ENCODE results near the gene BRD4. TPM values are rescaled to one million over a fixed set of nuclear protein-coding genes. Genes with fewer than 3 reads are reported as not detected.

The BRD4 gene
- total RNA-seq, 2 experiments from 2014 or later = 123 to 125 TPM

DNA sequence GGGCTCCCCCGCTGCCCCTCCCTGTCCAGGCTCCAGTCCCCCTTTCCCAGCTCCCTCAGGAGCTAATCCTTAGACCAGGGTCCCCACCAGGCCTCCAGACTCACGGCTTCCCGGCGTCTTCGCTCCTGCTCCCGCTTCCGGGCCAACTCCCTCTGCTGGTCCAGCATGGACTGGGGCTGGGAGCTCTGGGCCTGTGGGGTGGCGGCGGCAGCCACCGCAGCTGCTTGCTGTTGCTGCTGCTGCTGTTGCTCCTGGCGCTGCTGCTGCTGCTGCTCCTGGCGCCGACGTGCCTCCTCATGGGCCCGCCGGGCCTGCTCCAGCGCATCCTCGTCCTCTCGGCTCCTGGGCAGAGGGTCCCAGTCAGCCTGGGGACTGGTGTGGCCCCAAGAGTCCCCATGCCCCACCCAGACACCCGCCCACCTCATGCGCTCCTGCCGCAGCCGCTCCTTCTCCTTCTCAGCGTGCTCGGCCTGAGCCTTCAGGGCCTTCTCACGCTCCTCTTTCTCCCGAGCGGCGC, 93.6 kb downstream of the BRD4 start:
- H3K4me1 Mint-ChIP-seq = peaks cover 4% of the 10 kb centered on the region
- no peak overlapping the region for H3K4me3 Mint-ChIP-seq
- CTCF ChIA-PET = no interaction called here
- ATAC-seq = no peak
- DNase-seq = no peak
- no peak overlapping the region for H3K27ac Mint-ChIP-seq
- peaks cover 31% of the 10 kb centered on the region for H3K36me3 Mint-ChIP-seq
- H3K9me3 Mint-ChIP-seq (ENCODE audit: low read depth) = no peaks in the 10 kb centered on the region
- H3K27me3 Mint-ChIP-seq = peaks cover 7% of the 10 kb centered on the region

GRCh38 chr19:15237759-15238638, 94.3 kb downstream of the BRD4 start:
- Mint-ChIP-seq H3K27ac (no peak overlapping the region), H3K27me3 (peaks cover 12% of the 10 kb centered on the region), H3K4me3 (no peak overlapping the region), H3K9me3 (ENCODE audit: low read depth) (no peaks in the 10 kb centered on the region), H3K4me1 (peaks cover 5% of the 10 kb centered on the region), H3K36me3 (peaks cover 31% of the 10 kb centered on the region)
- DNase-seq (no peak), ATAC-seq (no peak)
- CTCF ChIA-PET = no interaction called here

GRCh38 chr19:15236886-15237285, 95.5 kb downstream of the BRD4 start:
- ATAC-seq (no peak), DNase-seq (no peak)
- no peak overlapping the region for H3K27ac Mint-ChIP-seq
- peaks cover 31% of the 10 kb centered on the region for H3K36me3 Mint-ChIP-seq
- no peaks in the 10 kb centered on the region for H3K9me3 Mint-ChIP-seq (ENCODE audit: low read depth)
- H3K27me3 Mint-ChIP-seq = peaks cover 22% of the 10 kb centered on the region
- peaks cover 10% of the 10 kb centered on the region for H3K4me1 Mint-ChIP-seq
- CTCF ChIA-PET = no interaction called here
- H3K4me3 Mint-ChIP-seq = no peak overlapping the region

DNA sequence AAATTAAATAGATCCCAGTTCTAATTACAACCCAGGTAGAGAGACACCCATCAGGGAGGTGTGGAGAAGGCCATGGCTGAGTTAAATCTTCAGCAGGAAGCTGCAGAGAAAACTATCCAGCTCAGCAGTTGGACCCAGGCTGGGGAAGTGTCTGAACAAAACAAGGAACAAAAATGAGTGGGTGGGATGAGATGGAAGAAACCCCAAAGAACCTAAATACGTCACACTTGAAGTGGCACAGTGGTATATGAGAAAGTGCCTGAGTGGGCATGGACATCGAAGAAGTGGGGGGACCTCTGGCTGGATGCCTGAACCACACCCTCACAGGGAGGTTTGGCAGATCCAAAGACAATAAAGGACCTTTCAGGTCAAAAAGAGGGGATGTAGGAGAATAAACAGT, 96.6 kb downstream of the BRD4 start:
- H3K4me1 Mint-ChIP-seq = peaks cover 12% of the 10 kb centered on the region
- DNase-seq (no peak), ATAC-seq (no peak)
- H3K27me3 Mint-ChIP-seq = peaks cover 31% of the 10 kb centered on the region
- peaks cover 33% of the 10 kb centered on the region for H3K36me3 Mint-ChIP-seq
- no peak overlapping the region for H3K4me3 Mint-ChIP-seq
- CTCF ChIA-PET = no interaction called here
- no peaks in the 10 kb centered on the region for H3K9me3 Mint-ChIP-seq (ENCODE audit: low read depth)
- no peak overlapping the region for H3K27ac Mint-ChIP-seq

DNA sequence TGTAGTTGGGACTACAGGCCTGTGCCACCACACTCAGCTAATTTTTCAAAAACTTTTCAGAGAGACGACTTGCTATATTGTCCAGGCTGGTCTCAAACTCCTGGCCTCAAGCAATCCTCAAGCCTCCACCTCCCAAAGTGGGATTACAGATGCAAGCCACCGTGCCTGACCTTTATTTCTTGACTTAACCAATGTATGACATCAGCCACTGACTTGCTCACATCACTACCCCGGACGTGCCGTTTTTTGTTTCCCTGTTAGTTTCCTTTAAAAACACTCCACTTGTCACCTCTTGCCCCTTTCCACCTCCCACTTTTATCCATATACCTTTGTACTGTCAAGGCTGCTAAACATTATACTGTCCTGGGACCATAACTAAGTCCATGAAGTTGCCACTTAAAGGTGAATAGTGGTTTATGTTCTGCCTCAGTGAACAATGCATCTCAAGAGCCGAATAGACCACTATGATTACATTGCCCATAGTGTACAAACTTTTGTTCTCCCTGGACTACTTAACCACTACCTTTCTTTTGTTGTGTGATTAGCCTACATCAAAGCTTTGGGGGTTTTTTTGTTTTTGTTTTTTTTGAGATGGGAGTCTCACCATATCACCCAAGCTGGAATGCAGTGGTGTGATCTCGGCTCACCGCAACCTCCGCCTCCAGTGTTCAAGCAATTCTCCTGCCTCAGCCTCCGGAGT, 97.8 kb downstream of the BRD4 start:
- Mint-ChIP-seq H3K4me1 (peaks cover 12% of the 10 kb centered on the region), H3K36me3 (peaks cover 30% of the 10 kb centered on the region), H3K27ac (no peak overlapping the region), H3K27me3 (peaks cover 34% of the 10 kb centered on the region), H3K4me3 (no peak overlapping the region), H3K9me3 (ENCODE audit: low read depth) (no peaks in the 10 kb centered on the region)
- DNase-seq (no peak), ATAC-seq (no peak)
- CTCF ChIA-PET = interaction anchor here (0.6 kb wide), 2 partner anchors 448 to 636 kb away, joined by 3 to 4 read pairs; no protein-coding TSS in a partner anchor

- Mint-ChIP-seq H3K4me3 (no peak overlapping the region), H3K4me1 (peaks cover 12% of the 10 kb centered on the region), H3K9me3 (ENCODE audit: low read depth) (no peaks in the 10 kb centered on the region), H3K27ac (no peak overlapping the region), H3K36me3 (peaks cover 12% of the 10 kb centered on the region), H3K27me3 (peaks cover 34% of the 10 kb centered on the region)
- CTCF ChIA-PET = interaction anchor here (0.6 to 1.2 kb wide), 2 partner anchors 50 to 237 kb away, joined by 3 read pairs; no protein-coding TSS in a partner anchor
- ATAC-seq (no peak), DNase-seq (no peak)
These were observed 101.1 kb downstream of the BRD4 start for GRCh38 chr19:15231271-15231670.

DNA sequence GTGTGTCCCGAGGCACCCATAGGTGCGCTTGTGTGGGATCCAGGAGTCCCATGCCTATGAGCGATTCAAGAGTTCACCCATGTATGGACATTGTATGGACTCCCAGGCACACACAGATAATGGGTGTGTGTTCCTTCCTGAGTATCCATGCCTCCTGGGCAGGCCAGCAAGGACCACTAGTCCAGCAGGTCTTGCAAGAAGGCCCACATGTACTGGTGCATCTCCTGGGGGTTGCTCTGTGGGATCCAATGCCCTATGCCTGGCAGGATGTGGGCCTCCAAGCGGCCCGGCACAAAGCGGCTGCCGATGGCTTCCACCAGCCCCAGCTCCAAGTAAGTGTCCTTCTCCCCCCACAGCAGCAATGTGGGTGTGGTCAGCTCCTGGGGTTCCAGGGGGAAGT, 105.1 kb downstream of the BRD4 start:
- CTCF ChIA-PET = interaction anchor here (1.8 kb wide), 1 partner anchor 152 kb away, joined by 4 read pairs; the partner anchor contains the start of gene AKAP8
- Mint-ChIP-seq H3K9me3 (ENCODE audit: low read depth) (no peaks in the 10 kb centered on the region), H3K4me1 (peaks cover 21% of the 10 kb centered on the region), H3K27ac (no peak overlapping the region), H3K4me3 (no peak overlapping the region), H3K27me3 (peaks cover 28% of the 10 kb centered on the region), H3K36me3 (peaks cover 2% of the 10 kb centered on the region)
- no peak for ATAC-seq
- DNase-seq = no peak

GRCh38 chr19:15225760-15226159, 106.6 kb downstream of the BRD4 start:
- Mint-ChIP-seq H3K9me3 (ENCODE audit: low read depth) (no peaks in the 10 kb centered on the region), H3K27ac (no peak overlapping the region), H3K36me3 (no peaks in the 10 kb centered on the region), H3K27me3 (peaks cover 20% of the 10 kb centered on the region), H3K4me1 (peaks cover 18% of the 10 kb centered on the region), H3K4me3 (no peak overlapping the region)
- DNase-seq = no peak
- no peak for ATAC-seq
- CTCF ChIA-PET = no interaction called here

- Mint-ChIP-seq H3K4me3 (peak overlapping the region; percentile 75), H3K36me3 (no peaks in the 10 kb centered on the region), H3K9me3 (ENCODE audit: low read depth) (no peaks in the 10 kb centered on the region), H3K4me1 (peaks cover 18% of the 10 kb centered on the region), H3K27me3 (peaks cover 20% of the 10 kb centered on the region), H3K27ac (no peak overlapping the region)
- CTCF ChIA-PET = interaction anchor here (0.9 kb wide), 1 partner anchor 10 kb away, joined by 3 read pairs; no protein-coding TSS in a partner anchor
- DNase-seq = no peak
- no peak for ATAC-seq
These were observed 108.5 kb downstream of the BRD4 start for GRCh38 chr19:15223649-15224361.

GRCh38 chr19:15222738-15223648, 109.3 kb downstream of the BRD4 start:
- Mint-ChIP-seq H3K27me3 (peaks cover 20% of the 10 kb centered on the region), H3K36me3 (no peaks in the 10 kb centered on the region), H3K4me1 (peaks cover 18% of the 10 kb centered on the region), H3K9me3 (ENCODE audit: low read depth) (no peaks in the 10 kb centered on the region), H3K27ac (no peak overlapping the region), H3K4me3 (peak overlapping the region; percentile 75)
- ATAC-seq (peak; percentile 98), DNase-seq (peak; percentile 88)
- CTCF ChIA-PET = no interaction called here

- CTCF ChIA-PET = interaction anchor here (0.6 to 1.1 kb wide), 2 partner anchors 335 to 1488 kb away, joined by 3 read pairs; no protein-coding TSS in a partner anchor
- Mint-ChIP-seq H3K9me3 (ENCODE audit: low read depth) (no peaks in the 10 kb centered on the region), H3K4me1 (peaks cover 18% of the 10 kb centered on the region), H3K36me3 (no peaks in the 10 kb centered on the region), H3K27me3 (peaks cover 20% of the 10 kb centered on the region), H3K27ac (no peak overlapping the region), H3K4me3 (no peak overlapping the region)
- ATAC-seq = no peak
- DNase-seq = no peak
These were observed 111.5 kb downstream of the BRD4 start for GRCh38 chr19:15220833-15221232.

- H3K4me3 Mint-ChIP-seq = no peak overlapping the region
- no peaks in the 10 kb centered on the region for H3K9me3 Mint-ChIP-seq (ENCODE audit: low read depth)
- DNase-seq = no peak
- ATAC-seq = no peak
- CTCF ChIA-PET = interaction anchor here (1.4 kb wide), 1 partner anchor 126 kb away, joined by 3 read pairs; no protein-coding TSS in a partner anchor
- peaks cover 12% of the 10 kb centered on the region for H3K4me1 Mint-ChIP-seq
- peaks cover 15% of the 10 kb centered on the region for H3K27me3 Mint-ChIP-seq
- H3K36me3 Mint-ChIP-seq = no peaks in the 10 kb centered on the region
- H3K27ac Mint-ChIP-seq = no peak overlapping the region
These were observed 113.8 kb downstream of the BRD4 start for GRCh38 chr19:15218501-15218900.

Data from activated CD8-positive, alpha-beta memory T cell treated with anti-CD3 and anti-CD28 coated beads, Interleukin-2, amount 10 ng/mL, durations not matched to agents 7 days and 5 days (primary cell).